ENCODE results near the gene CYP8B1. TPM values are rescaled to one million over a fixed set of nuclear protein-coding genes. Genes with fewer than 3 reads are reported as not detected.

CYP8B1 gene
- total and polyA plus RNA-seq, 2 of the 13 experiments (the other 11 are each of a cell fraction or from before 2014, with no cell fraction given): 0.58 to 2.0 TPM

- TF ChIP-seq ZBED4 (CRISPR knock-in tag; IDR thresholded peaks at IDR 0.05; ENCODE audit: borderline replicate concordance) (0 out of 2 replicates have a peak, but pooled peaks have one; percentile 25), ZNF710 (CRISPR knock-in tag; IDR thresholded peaks at IDR 0.05; ENCODE audit: borderline replicate concordance) (peak; percentile 95), MXD4 (CRISPR knock-in tag; IDR thresholded peaks at IDR 0.05) (peak; percentile 47), RBM22 (optimal IDR thresholded peaks at IDR 0.05; ENCODE audit: low read length) (no peak), ARNT (IDR thresholded peaks at IDR 0.05) (no peak), MTERF4 (CRISPR knock-in tag; IDR thresholded peaks at IDR 0.05) (no peak), ZNF570 (CRISPR knock-in tag; IDR thresholded peaks at IDR 0.05; ENCODE audit: borderline replicate concordance) (no peak), TEAD3 (CRISPR knock-in tag; optimal IDR thresholded peaks at IDR 0.05; ENCODE audit: borderline replicate concordance) (peak; percentile 99), NR2F2 (IDR thresholded peaks at IDR 0.05; ENCODE audit: borderline replicate concordance, low read depth) (peak; percentile 73), ZNF547 (CRISPR knock-in tag; IDR thresholded peaks at IDR 0.05) (no peak), RXRA (CRISPR knock-in tag; IDR thresholded peaks at IDR 0.05) (peak; percentile 56; the same call in 1 of the 2 replicates), ETV5 (CRISPR knock-in tag; IDR thresholded peaks at IDR 0.05; ENCODE audit: borderline replicate concordance) (peak; percentile 56; the same call in 1 of the 2 replicates), KDM6A (CRISPR knock-in tag; IDR thresholded peaks at IDR 0.05; ENCODE audit: low read depth) (peak; percentile 82), FOXA1 (IDR thresholded peaks at IDR 0.05) (peak; percentile 69), FOXA1 (CRISPR knock-in tag; IDR thresholded peaks at IDR 0.05) (peak; percentile 74), DPF2 (CRISPR knock-in tag; IDR thresholded peaks at IDR 0.05; ENCODE audit: borderline replicate concordance, low read depth) (peak; percentile 69), ZNF704 (CRISPR knock-in tag; IDR thresholded peaks at IDR 0.05; ENCODE audit: borderline replicate concordance) (no peak), SIX1 (CRISPR knock-in tag; IDR thresholded peaks at IDR 0.05; ENCODE audit: borderline replicate concordance) (peak; percentile 59; the same call in 1 of the 2 replicates), NR2F6 (IDR thresholded peaks at IDR 0.05) (peak; percentile 83), NR2F6 (CRISPR knock-in tag; IDR thresholded peaks at IDR 0.05) (peak; percentile 73), ZBTB43 (CRISPR knock-in tag; conservative IDR thresholded peaks at IDR 0.05) (peak; percentile 27; the same call in 1 of the 2 replicates)
Observed at GRCh38 chr3:42829083-42829627, 46.5 kb downstream of the CYP8B1 start (continued).

All from HepG2 (cell line).